HG03045 (cell line): ENCODE data around the gene CDCA3.

Source experiments
- ATAC-seq: cut with Tn5 transposase; IDR thresholded peaks from one replicate; pipeline ENCODE4 v1.9.1; 2021; ENCODE audit warnings: mild to moderate bottlenecking, moderate library complexity; ENCODE audit not compliant: unreplicated experiment

CDCA3 gene

GRCh38 chr12:6822426-6823135 lies 28.5 kb downstream of the CDCA3 start:
- no peak for ATAC-seq

GRCh38 chr12:6821591-6822425 lies 29.3 kb downstream of the CDCA3 start, which contains the start of gene GPR162:
Gene GPR162 (plus strand): TSS chr12:6821821. CDS start chr12:6823899, 2,078 bp downstream.
- no peak for ATAC-seq

DNA sequence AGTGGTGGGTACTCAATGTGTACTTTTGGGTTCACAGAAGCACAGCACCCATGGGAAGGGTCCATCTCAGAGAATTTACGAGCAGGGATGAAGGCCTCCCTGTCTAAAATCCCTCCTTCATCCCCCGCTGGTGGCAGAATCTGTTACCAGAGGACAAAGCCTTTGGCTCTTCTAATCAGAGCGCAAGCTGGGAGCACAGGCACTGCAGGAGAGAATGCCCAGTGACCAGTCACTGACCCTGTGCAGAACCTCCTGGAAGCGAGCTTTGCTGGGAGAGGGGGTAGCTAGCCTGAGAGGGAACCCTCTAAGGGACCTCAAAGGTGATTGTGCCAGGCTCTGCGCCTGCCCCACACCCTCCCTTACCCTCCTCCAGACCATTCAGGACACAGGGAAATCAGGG lies 30.9 kb downstream of the CDCA3 start:
- no peak for ATAC-seq

DNA sequence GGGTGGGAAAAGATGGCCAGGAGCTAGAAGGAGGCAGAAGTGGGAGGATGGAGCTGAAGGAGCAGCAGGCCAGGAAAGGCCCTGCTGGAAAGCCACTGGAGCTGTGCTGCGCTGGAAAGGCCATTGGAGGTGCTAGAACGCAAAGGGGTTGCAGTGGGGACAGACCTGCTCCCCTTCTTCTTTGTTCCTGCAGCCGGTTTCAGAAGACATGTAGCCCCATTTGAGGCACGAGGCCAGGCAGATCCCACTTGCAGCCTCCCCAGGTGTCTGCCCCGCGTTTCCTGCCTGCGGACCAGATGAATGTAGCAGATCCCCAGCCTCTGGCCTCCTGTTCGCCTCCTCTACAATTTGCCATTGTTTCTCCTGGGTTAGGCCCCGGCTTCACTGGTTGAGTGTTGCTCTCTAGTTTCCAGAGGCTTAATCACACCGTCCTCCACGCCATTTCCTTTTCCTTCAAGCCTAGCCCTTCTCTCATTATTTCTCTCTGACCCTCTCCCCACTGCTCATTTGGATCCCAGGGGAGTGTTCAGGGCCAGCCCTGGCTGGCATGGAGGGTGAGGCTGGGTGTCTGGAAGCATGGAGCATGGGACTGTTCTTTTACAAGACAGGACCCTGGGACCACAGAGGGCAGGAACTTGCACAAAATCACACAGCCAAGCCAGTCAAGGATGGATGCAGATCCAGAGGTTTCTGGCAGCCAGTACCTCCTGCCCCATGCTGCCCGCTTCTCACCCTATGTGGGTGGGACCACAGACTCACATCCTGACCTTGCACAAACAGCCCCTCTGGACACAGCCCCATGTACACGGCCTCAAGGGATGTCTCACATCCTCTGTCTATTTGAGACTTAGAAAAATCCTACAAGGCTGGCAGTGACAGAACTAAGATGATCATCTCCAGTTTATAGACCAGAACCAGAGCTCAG lies 31.7 kb downstream of the CDCA3 start:
- ATAC-seq = no peak

- ATAC-seq = no peak
These were observed 32.4 kb downstream of the CDCA3 start for GRCh38 chr12:6818645-6819044.

DNA sequence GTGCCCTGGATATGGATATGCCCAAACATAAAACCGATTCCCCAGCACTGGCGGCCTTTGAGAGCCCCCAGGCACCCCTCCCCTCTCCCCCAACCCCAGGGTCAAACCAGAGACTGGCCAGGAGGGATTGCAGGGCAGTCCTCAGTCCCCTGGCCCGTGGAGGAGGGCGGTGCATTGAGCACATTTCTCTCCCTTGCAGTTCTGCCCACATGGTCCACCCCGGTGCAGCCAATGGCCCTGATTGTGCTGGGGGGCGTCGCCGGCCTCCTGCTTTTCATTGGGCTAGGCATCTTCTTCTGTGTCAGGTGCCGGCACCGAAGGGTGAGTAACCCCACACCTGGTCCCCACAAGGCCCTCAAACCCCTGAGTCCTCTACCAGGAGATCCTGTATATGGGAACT lies 32.9 kb downstream of the CDCA3 start:
- no peak for ATAC-seq

DNA sequence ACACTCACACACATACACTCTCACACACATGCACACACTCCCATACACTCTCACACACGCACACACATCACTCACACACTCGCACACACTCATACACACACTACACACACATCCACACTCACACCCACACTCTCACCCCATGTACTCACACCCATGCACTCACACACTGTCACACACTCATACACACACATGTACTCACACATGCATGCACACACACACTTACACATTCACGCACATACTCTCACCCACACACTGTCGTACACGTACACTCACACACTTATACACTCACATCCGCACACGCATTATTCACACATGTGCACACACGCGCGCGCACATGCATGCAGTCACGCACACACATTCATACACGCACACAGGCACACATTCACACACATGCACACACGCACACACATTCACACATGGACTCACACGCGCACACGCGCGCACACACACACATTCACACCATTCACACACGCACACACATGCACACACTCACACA lies 33.4 kb downstream of the CDCA3 start:
- no peak for ATAC-seq

DNA sequence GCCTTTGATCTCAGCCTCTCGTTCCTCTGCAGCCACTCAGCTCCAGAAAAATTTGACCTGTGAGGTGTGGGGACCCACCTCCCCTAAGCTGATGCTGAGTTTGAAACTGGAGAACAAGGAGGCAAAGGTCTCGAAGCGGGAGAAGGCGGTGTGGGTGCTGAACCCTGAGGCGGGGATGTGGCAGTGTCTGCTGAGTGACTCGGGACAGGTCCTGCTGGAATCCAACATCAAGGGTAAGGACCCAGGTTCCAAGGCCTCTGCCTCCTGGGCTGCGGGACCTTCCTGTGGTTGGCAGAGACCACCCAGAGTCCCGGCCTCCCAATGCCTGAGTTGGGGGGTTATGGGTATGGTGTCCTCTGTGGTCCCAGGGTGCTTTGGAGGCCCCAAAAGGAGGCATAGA lies 34.0 kb downstream of the CDCA3 start:
- no peak for ATAC-seq

GRCh38 chr12:6816598-6816997 lies 34.5 kb downstream of the CDCA3 start:
- no peak for ATAC-seq

DNA sequence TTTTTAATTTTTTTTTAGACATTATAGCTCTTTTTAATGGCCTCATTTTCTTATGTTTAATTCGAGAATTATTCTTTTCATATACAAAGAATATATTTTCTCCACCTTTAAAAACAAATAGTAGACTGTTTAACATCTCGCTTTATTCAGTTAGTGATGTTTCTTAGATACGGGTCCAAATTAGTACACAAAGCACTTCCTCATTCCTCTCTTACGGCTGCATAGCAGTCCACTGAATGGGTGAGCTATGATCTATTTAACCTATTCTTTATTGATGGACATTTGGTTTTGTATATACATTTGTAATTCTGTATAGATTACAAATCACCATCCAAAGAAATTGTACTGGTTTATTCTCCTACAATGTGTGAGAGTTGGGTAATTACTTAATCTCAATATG lies 37.7 kb downstream of the CDCA3 start:
- ATAC-seq = no peak

DNA sequence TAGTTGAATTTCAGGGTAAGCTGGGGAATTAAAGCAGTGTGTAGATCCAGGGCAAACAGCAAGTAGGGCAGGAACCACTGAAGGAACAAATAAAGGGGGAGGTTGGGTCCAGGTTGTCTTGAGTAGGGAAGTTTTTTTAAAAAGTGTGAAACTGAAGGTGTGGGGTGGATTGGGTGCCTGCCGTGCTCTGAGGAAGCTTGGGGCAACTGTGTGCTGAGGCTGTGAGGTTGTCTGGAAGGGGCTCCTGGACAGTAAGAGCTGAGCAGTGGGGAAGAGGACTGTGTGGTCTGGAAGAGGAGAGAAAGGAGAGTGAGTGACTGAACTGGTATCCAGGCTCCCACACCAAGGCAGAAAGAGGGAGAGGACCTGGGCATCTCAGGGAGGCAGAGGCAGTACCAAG lies 40.3 kb downstream of the CDCA3 start:
- no peak for ATAC-seq

- ATAC-seq = no peak
These were observed 42.0 kb downstream of the CDCA3 start for GRCh38 chr12:6809056-6809455.

DNA sequence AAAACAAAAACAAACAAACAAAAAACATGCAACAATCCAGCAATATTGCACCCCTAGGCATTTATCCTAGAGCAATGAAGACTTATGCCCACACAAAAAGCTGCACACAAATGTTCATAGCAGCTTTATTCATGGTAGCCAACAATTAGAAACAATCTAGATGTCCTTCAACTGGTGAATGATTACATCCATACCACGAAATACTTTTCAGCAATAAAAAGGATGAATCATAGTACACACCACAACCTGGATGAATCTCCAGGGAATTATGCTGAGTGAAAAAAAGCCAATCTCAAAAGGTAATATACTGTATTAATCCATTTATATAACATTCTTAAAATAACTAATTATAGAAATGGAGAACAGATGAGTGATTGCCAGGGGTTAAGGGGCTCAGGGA lies 43.9 kb downstream of the CDCA3 start:
- ATAC-seq = no peak

- ATAC-seq = no peak
These were observed 51.9 kb downstream of the CDCA3 start for GRCh38 chr12:6799147-6799546.
